A375 (cell line): ENCODE measurements around the gene PAQR3. TPM values are rescaled to one million over a fixed set of nuclear protein-coding genes. Genes with fewer than 3 reads are reported as not detected.

ENCODE experiments used
- small RNA-seq: library from RNA; depleted of rRNA; stranded (forward); fragments of <200 nt; gene quantifications from one replicate; pipeline ENCODE3, GENCODE V24; 2014
- total RNA-seq: library from RNA; depleted of rRNA; stranded (reverse); fragments of >200 nt; shearing (Covaris generic); gene quantifications from 2 replicates; pipeline ENCODE4 v1.2.3, GENCODE V29; 2014; rRNA removed

Gene PAQR3, protein sequence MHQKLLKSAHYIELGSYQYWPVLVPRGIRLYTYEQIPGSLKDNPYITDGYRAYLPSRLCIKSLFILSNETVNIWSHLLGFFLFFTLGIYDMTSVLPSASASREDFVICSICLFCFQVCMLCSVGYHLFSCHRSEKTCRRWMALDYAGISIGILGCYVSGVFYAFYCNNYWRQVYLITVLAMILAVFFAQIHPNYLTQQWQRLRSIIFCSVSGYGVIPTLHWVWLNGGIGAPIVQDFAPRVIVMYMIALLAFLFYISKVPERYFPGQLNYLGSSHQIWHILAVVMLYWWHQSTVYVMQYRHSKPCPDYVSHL
- 11.4 and 17.9 TPM in 2 replicates for total RNA-seq

DNA sequence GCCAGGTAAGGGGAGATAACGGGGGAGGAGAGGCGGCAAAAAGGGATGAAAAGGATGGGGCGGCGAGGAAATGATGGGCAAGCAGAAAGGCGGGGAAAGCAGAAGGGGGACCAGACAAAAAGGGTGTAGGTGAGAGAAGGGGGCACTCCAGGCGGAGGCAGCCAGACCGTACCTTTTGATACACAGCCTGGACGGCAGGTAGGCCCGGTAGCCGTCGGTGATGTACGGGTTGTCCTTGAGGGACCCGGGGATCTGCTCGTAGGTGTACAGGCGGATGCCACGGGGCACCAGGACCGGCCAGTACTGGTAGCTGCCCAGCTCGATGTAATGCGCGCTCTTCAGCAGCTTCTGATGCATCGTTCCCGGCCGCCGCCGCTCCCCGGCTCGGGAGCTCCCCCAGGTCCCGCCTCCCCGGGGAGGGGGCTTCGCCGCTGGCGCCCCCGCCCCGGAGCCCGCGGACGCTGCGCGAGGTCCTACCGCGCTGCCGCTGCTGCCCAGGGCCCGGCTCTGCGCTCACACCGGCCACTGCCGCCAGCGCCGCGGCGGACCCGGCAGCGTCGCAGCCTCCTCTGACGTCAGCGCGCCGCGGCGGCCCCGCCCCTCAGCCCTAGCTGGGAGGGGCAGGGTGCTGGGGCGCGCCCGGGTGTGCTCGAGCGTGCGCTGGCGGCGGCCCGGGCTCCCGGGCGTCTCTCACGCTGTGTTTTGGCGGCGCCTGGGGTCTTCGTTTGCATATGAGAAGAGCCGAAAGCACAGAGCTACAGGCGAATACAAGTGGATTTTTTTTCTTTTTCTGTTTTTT lies at the start of gene PAQR3:
TSS of gene PAQR3 (minus strand) at position 571 of the 799 bp plus-strand sequence. CDS start at position 357, 214 bp downstream.

Small RNA genes lying within 50 kb of the gene (small RNA-seq; reads per million reads assigned to genes)
- not detected for gene RN7SL127P

Other genes starting within 250 kb of the PAQR3 start
- gene BMP2K, start 163.1 kb downstream of the PAQR3 start, total RNA-seq = 5.8 and 8.7 TPM in 2 replicates